Small intestine (tissue), 7 donors: ENCODE data around the gene GCNT2. TPM values are rescaled to one million over a fixed set of nuclear protein-coding genes. Genes with fewer than 3 reads are reported as not detected.

Experiments used
- DNase-seq, 2 donors: peaks; one replicate each; pipeline versions ENCODE4 v3.0.0 to v3.0.0-alpha.2; 2013
- FAIRE-seq: peaks from 2 replicates; lab custom pipeline; 2012; peaks lifted over from hg19 to GRCh38; lab: Jason Lieb, UNC
- H3K27ac ChIP-seq, 3 donors: one replicate each; pipeline ENCODE4 v1.5.1; 2013; ENCODE audit warnings: low read length in 2 of 3, mild to moderate bottlenecking in 2 of 3, control low read depth in 1 of 3, inconsistent platforms in 1 of 3, low read depth in 1 of 3, moderate library complexity in 1 of 3
- H3K27me3 ChIP-seq, 3 donors: one replicate each; pipeline ENCODE4 v1.6.1; 2013; ENCODE audit warnings: low read length in 3 of 3, inconsistent platforms in 1 of 3; ENCODE audit not compliant: control insufficient read depth in 3 of 3, insufficient read depth in 3 of 3
- H3K36me3 ChIP-seq, 3 donors: one replicate each; pipeline ENCODE4 v1.6.1; 2013; ENCODE audit warnings: low read length in 3 of 3, inconsistent platforms in 1 of 3, low read depth in 1 of 3, mild to moderate bottlenecking in 1 of 3, moderate library complexity in 1 of 3; ENCODE audit not compliant: control insufficient read depth in 3 of 3, insufficient read depth in 2 of 3
- H3K4me1 ChIP-seq, 3 donors: one replicate each; pipeline ENCODE4 v1.6.1; 2013; ENCODE audit warnings: low read length in 2 of 3, inconsistent platforms in 1 of 3, low read depth in 1 of 3, mild to moderate bottlenecking in 1 of 3, moderate library complexity in 1 of 3; ENCODE audit not compliant: control insufficient read depth in 3 of 3, insufficient read depth in 2 of 3
- H3K4me3 ChIP-seq, 3 donors: one replicate each; pipeline ENCODE4 v1.5.1; 2013; ENCODE audit warnings: low read length in 3 of 3, control low read depth in 1 of 3, inconsistent platforms in 1 of 3, low read depth in 1 of 3, mild to moderate bottlenecking in 1 of 3, moderate library complexity in 1 of 3
- H3K9me3 ChIP-seq, 2 donors: one replicate each; pipeline ENCODE4 v1.6.1; 2013; ENCODE audit warnings: low read depth in 1 of 2, low read length in 1 of 2; ENCODE audit not compliant: control insufficient read depth in 2 of 2, insufficient read depth in 1 of 2
- WGBS, 3 donors: extraction: QIAGEN DNeasy Blood & Tissue Kit; methylation state at CpG; one replicate each; pipeline ENCODE4 v1.1.7; 2013; 5-methylcytosine and 5-hydroxymethylcytosine counted together
- polyA plus RNA-seq, 4 donors: library from polyadenylated mRNA; stranded (reverse) in 3 of 4; unstranded in 1 of 4; fragments of 200-250 nt in 3 of 4; fragments of 120-200 nt in 1 of 4; gene quantifications; one replicate each; pipeline versions ENCODE4 v1.2.1 to v1.2.3, GENCODE V29; 2013
- donor health status: healthy with polysubstance abuse.
- donor health status: control.
- donor health status: control.
- donor health status: Bipolar disorder and iron deficiency.
- donor health status: healthy.

GCNT2 gene
- polyA plus RNA-seq, 4 donors, result 6.5 to 39.3 (median 8.4) TPM

GRCh38 chr6:10630178-10630577, 109.0 kb downstream of the GCNT2 start:
- Histone ChIP-seq H3K36me3 (peaks cover 0 to 9% (median 6%) of the 10 kb centered on the region in 3 donors), H3K27me3 (no peaks in the 10 kb centered on the region), H3K4me3 (no peak overlapping the region), H3K4me1 (peaks cover 0 to 2% (median 0%) of the 10 kb centered on the region in 3 donors), H3K9me3 (no peaks in the 10 kb centered on the region), H3K27ac (no peak overlapping the region)
- 94 to 100% (median 100%) methylated on average over 1 of the region's 1 CpG for WGBS, 3 donors
- DNase-seq, result no peak
- no peak for FAIRE-seq

- Histone ChIP-seq H3K36me3 (peaks cover 0 to 6% (median 0%) of the 10 kb centered on the region in 3 donors), H3K4me1 (peaks cover 0 to 2% (median 0%) of the 10 kb centered on the region in 3 donors), H3K27me3 (no peaks in the 10 kb centered on the region), H3K9me3 (no peaks in the 10 kb centered on the region), H3K27ac (no peak overlapping the region), H3K4me3 (no peak overlapping the region)
- 80 to 89% (median 84%) methylated on average over 1 of the region's 1 CpG for WGBS, 3 donors
- DNase-seq (peak in 1 of 2 donors; percentile 70), FAIRE-seq (no peak)
Observed at GRCh38 chr6:10633216-10633615, 112.1 kb downstream of the GCNT2 start.

GRCh38 chr6:10640412-10640811, 119.3 kb downstream of the GCNT2 start:
- DNase-seq, result no peak
- Histone ChIP-seq H3K4me3 (no peak overlapping the region), H3K36me3 (no peaks in the 10 kb centered on the region), H3K27me3 (no peaks in the 10 kb centered on the region), H3K27ac (no peak overlapping the region), H3K4me1 (no peaks in the 10 kb centered on the region), H3K9me3 (no peaks in the 10 kb centered on the region)
- FAIRE-seq, result no peak
- WGBS, 3 donors, result 93 to 97% (median 94%) methylated on average over 8 of the region's 8 CpGs

- H3K36me3 ChIP-seq, result no peaks in the 10 kb centered on the region
- no peaks in the 10 kb centered on the region for H3K27me3 ChIP-seq
- H3K9me3 ChIP-seq, result no peaks in the 10 kb centered on the region
- H3K4me1 ChIP-seq, result no peaks in the 10 kb centered on the region
- 91 to 98% (median 92%) methylated on average over 3 of the region's 3 CpGs for WGBS, 3 donors
- H3K27ac ChIP-seq, result no peak overlapping the region
- no peak overlapping the region for H3K4me3 ChIP-seq
- no peak for DNase-seq
- no peak for FAIRE-seq
Observed at GRCh38 chr6:10641528-10641927, 120.4 kb downstream of the GCNT2 start.

GRCh38 chr6:10643201-10643651, 122.1 kb downstream of the GCNT2 start:
- Histone ChIP-seq H3K4me3 (no peak overlapping the region), H3K9me3 (no peaks in the 10 kb centered on the region), H3K27me3 (no peaks in the 10 kb centered on the region), H3K36me3 (no peaks in the 10 kb centered on the region), H3K27ac (no peak overlapping the region), H3K4me1 (no peaks in the 10 kb centered on the region)
- DNase-seq, result no peak
- FAIRE-seq, result no peak
- WGBS, 3 donors, result 57 to 72% (median 66%) methylated on average over 3 of the region's 3 CpGs

- Histone ChIP-seq H3K36me3 (no peaks in the 10 kb centered on the region), H3K27ac (no peak overlapping the region), H3K27me3 (no peaks in the 10 kb centered on the region), H3K4me3 (no peak overlapping the region), H3K9me3 (no peaks in the 10 kb centered on the region), H3K4me1 (no peaks in the 10 kb centered on the region)
- DNase-seq (no peak), FAIRE-seq (no peak)
- 97 to 100% (median 100%) methylated on average over 1 of the region's 1 CpG for WGBS, 3 donors
Observed at GRCh38 chr6:10644225-10644624, 123.1 kb downstream of the GCNT2 start.

GRCh38 chr6:10655508-10656055, 134.4 kb downstream of the GCNT2 start:
- H3K27ac ChIP-seq, result no peak overlapping the region
- H3K9me3 ChIP-seq, result no peaks in the 10 kb centered on the region
- DNase-seq (no peak), FAIRE-seq (no peak)
- H3K36me3 ChIP-seq, result no peaks in the 10 kb centered on the region
- H3K27me3 ChIP-seq, result peaks cover 0 to 3% (median 2%) of the 10 kb centered on the region in 3 donors
- WGBS, 3 donors, result 61 to 78% (median 68%) methylated on average over 12 of the region's 12 CpGs
- H3K4me1 ChIP-seq, result no peaks in the 10 kb centered on the region
- no peak overlapping the region for H3K4me3 ChIP-seq

GRCh38 chr6:10658910-10659698, 138.0 kb downstream of the GCNT2 start:
- Histone ChIP-seq H3K4me3 (peak overlapping the region in 2 of 3 donors; percentile 10 to 48), H3K27ac (no peak overlapping the region), H3K36me3 (no peaks in the 10 kb centered on the region), H3K9me3 (peaks cover 0 to 8% of the 10 kb centered on the region in 2 donors), H3K27me3 (peaks cover 0 to 3% (median 0%) of the 10 kb centered on the region in 3 donors), H3K4me1 (no peaks in the 10 kb centered on the region)
- FAIRE-seq (no peak), DNase-seq (no peak)
- WGBS, 3 donors, result 79 to 88% (median 84%) methylated on average over 24 of the region's 24 CpGs
